NT2/D1 (cell line): Measurements from ENCODE around the gene MTMR8.
"Not testable (repeated sequence)": the region's sequence is repeated elsewhere in the genome, so short reads cannot be mapped to it uniquely, and the experiment has no call there.

Source experiments
- SUZ12 ChIP-seq: IDR thresholded peaks from 2 replicates; pipeline ENCODE4 v1.6.1; 2011; ENCODE audit not compliant: insufficient read length, insufficient read depth; ENCODE audit errors: extremely low read depth
- YY1 ChIP-seq: IDR thresholded peaks from 2 replicates; pipeline ENCODE4 v1.6.1; 2011; ENCODE audit not compliant: insufficient read length, insufficient read depth
- ZNF274 ChIP-seq: IDR thresholded peaks from 2 replicates; pipeline ENCODE4 v1.6.1; 2011; ENCODE audit warnings: mild to moderate bottlenecking, low read depth, low read length

DNA sequence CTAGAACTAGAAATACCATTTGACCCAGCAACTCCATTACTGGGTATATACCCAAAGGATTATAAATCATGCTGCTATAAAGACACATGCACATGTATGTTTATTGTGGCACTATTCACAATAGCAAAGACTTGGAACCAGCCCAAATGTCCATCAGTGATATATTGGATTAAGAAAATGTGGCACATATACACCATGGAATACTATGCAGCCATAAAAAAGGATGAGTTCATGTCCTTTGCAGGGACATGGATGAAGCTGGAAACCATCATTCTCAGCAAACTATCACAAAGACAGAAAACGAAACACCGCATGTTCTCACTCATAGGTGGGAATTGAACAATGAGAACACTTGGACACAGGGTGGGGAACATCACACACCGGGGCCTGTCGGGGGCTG is 14.5 kb upstream of the MTMR8 start:
- not testable (repeated sequence) for TF ChIP-seq ZNF274, YY1, SUZ12
